ENCODE data around the gene NEAT1.

DNA sequence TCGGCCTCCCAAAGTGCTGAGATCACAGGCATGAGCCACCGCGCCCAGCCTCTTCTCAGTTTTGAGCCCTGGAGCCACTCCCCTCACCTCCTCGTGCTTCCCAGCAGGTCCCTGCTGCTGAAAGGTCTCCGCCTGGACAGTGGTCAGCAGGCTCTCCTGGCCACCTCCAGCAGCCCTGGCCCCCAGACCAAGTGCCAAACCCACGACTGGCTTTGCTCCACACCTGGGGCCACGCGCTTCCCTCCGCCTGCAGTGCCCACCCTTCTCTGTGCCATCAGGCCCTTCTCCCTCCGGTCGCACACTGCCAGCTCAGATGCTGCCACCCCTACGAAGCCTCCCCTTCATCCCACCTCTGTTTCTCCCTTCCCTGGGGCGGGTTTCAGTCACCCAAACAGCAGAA, 23.3 kb upstream of the NEAT1 start:
- TF ChIP-seq, protein P1, sequence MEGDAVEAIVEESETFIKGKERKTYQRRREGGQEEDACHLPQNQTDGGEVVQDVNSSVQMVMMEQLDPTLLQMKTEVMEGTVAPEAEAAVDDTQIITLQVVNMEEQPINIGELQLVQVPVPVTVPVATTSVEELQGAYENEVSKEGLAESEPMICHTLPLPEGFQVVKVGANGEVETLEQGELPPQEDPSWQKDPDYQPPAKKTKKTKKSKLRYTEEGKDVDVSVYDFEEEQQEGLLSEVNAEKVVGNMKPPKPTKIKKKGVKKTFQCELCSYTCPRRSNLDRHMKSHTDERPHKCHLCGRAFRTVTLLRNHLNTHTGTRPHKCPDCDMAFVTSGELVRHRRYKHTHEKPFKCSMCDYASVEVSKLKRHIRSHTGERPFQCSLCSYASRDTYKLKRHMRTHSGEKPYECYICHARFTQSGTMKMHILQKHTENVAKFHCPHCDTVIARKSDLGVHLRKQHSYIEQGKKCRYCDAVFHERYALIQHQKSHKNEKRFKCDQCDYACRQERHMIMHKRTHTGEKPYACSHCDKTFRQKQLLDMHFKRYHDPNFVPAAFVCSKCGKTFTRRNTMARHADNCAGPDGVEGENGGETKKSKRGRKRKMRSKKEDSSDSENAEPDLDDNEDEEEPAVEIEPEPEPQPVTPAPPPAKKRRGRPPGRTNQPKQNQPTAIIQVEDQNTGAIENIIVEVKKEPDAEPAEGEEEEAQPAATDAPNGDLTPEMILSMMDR (IDR thresholded peaks at IDR 0.05), result no peak
- TF ChIP-seq POLR2A (IDR thresholded peaks at IDR 0.05), result no peak
